Activated CD4-positive, alpha-beta T cell treated with anti-CD3 and anti-CD28 coated beads for 48 hours (primary cell): ENCODE measurements around the gene ALX4.
A peak's percentile ranks its signal among the peaks of the same experiment; 100 is the strongest.

Experiments used
- DNase-seq: peaks from one replicate; pipeline ENCODE4 v3.0.0-alpha.2; 2020

The ALX4 gene

DNA sequence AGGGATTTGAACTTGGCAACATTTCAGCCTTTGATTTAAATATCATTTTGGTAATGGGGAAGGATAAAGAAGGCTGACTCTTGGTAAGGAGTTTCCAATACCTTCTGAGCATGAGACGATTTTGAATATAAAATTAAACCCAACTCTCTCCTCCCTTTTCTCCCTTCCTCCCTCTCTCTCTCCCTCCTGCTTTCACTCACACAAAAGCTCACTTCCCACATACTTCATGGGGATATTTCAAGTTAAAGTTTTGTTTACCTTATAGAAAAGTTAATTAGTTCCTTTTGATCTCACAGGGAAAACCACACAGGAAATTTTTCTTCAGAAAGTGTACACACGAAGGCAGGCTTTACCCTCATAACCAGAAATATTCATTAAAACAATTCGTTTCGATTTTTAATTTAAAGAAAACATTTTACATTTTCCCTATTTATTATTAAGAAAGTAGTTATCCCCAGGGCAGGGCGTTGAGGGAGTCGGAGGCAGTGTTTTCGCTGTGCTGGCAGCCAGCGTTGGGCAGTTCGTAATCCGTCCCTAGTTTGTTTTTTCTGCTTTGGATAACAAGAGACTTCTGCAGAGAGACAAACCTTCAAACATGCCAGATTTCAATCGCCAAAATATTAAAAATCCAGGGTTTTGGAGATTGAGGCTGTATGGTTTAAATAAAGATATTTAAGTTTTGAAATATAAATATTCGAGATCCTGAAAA, 25.3 kb upstream of the ALX4 start:
- no peak for DNase-seq

DNA sequence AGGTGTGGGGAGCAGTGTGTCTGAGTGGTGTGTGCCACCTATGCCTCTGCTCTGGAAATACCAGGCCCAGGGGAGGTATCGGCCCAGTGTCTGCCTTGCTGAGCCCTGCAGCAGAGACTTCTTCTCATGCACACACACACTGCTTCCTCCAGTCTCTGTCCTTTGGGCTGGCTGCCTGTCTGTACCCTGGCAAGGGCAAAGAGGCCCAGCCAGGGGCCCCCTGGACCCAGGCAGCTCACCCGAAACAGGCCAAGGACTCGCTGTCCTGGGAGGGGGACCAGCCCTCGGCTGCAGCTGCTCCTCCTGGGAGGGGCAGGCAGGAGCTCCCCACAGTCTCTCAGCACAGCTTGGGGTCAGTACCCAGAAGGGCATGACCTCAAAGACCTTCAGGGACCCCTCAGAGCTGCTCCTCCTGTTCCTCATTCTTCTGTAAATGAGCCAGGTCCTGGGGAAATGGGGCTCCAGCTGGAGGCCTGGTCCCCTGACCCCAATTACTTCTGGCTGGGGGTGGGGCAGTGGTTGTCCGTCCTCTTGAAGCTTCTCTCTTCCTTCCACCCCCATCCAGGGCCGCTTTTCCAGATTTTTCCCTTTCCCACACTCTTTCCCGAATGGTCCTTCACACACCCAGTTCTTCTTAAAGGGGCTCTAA, 24.5 kb upstream of the ALX4 start:
- no peak for DNase-seq

DNA sequence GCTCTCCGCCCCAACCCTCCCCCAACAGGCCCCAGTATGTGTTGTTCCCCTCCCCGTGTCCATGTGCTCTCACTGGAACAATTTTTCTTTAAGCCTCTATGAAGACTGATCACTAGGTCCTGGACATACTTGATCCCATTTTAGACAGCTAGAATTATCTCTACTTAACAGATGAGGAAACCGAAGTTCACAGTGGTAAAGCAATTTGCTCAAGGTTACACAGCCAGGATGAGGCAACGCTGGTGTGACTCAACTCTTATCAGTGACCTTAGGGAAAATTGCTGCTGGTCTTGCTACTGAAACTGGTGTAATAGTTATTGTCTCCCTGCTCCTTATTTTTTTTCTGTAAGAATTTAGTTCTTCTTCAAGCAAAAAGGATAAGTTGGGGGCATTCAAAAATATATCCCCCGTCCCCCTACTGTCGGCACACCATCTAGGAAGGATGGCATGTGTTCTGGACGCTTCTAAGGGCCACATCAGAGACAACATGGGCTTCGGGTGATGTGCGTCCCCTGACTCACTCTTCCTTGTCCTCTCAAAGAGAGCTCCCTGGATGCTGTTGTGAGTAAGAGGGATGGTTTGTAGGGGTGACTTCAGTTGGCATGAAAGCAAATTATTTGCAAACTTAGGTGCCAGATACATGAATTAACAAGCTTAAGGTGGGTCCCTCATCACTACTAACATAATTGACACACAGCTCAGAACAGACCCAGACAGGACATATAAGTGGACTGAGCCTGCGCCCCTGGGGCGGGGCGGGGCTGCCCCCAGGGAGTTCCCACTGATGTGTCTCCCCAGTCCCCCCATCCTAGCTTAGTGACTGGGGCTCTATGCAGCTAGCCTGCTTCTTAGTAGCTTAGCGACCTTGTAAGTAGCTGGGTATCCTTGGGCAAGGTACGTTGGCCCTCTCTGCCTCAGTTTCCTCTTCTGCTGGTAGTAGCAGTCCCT, 23.6 kb upstream of the ALX4 start:
- DNase-seq = no peak

DNA sequence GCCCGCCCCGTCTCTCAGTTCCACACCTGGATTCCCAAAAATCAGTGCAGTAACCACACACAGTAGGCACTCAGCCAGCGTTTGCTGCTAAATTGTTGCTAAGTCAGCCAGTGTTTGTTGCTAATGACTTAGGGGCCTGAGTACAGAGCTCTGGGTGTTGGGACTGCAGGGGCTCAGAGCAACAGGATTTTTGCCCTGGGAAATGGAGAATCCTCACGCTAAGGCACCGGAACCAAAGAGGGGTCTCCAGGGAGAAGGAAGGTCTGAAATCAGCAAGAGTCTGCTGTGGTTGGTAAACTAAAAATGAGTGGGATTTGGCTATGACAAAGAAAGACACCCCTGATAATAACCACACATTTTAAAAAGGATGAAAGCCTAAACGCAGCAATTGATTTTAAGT, 22.7 kb upstream of the ALX4 start:
- no peak for DNase-seq

DNA sequence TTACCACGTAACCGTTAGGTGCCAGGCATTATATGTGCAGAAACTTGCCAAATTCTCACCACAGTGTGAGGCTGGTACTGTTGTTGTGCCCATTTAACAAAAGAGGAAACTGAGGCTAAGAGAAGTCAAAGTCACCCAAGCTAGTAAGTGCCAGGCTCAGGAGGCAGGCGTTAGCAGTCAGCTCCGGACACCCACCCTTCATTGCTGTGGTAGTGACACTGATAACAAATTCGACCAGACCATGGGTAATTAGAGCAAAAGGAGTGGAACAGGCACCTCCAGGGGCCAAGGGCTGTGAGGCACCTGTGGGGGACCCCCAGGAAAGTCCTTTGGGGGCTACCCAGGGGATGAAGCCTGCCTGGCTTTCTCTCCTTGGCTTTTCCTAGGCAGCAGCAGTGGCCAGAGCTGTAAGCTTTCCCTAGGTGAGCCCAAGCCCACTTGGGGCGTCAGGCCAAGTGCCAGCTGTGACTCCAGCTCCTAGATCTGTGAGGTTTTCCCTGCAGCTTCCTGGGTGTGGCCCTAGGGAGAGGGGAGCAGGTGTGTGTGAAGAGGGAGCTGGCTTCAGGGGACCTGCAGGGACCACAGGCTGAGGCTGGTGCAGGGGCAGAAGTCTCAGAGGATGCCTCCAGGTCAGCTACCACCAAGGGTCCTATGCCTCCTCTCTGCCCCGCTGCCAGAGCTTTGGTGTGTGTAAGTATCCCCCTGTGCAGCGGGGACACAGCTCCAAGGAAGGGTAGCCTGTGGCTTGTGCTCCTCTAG, 19.7 kb upstream of the ALX4 start:
- no peak for DNase-seq

DNA sequence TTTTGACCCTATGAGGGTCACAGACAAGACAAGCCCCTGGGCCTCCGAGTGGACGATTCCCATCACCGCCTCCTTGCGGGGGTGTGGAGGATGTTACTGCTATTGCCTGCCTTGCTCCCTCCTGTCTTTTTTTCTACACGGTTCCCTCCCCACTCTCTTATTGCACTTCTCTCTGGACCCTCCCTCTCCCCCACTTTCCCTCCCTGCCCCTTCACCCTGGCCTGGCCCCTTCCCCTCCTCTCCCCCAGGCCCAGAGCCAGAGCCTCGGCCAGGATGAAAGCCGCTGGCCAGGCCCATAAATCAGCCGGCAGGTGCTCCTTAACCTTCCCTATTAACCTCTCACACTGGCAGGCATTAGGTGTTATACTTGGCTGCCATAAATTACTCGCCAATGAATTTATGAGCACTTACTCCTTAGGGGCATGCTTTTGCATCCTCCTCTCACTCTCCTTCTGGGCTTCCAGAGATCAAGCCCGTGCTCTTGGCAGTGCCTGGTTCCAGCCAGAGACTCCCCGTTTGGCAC, 18.3 kb upstream of the ALX4 start:
- no peak for DNase-seq

DNA sequence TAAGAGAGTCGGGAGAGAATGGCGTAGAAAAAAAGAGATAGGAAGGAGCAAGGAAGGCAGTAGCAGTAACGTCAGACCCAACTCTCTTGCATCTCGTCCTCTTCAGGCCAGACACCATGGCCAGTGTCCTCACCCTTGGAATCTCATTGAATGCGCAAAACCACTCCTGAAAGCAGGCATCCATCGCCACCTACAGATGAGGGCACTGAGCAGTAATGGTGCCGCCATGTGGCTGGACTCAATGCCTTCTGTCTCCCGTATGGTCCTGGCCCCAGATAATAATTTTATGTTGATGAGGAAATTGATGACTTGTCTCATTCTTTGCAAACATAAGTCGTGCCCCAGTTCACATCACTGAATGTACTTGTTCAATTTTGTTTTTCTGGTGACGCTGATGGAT, 17.8 kb upstream of the ALX4 start:
- DNase-seq = no peak

DNA sequence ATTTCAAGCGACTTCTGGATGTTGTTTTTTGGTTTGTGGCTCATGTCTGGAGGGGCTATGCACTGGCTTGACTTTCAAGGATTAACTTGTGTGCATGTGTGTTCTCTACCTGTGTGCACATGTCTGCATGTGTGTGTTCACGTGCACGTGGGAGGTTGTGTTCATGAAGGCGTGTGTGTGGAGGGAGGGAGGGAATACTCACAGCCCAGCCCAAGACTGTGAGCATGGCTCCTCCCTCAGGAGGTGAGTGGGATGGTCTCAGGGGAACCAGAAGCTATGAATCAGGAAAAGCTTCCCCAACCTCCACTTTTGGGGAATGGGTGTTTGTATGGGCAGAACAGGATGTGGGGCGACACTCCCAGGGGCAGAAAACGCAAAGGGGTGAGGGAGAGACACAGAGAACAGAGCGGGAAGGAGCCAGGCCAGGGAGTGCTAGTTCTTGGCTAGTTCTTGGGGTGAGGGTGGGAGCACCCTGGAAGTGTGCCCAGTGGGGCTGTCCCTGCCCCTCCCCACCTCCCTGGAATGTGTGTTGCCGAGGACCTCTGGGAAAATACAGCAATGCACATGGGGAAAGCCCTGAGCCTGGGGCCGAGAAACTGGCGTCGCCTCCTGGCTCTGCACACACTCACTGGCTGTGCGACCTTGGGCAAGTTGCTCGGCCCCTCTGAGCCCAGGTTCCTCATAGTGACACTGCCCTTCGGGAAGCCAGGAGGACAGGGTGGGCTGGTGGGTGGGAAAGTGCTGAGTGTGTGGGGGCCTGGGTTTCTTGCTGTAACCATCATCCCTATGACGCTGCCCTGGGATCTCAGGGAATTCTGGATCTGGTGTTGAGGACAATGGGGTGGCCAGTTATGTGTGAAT, 16.9 kb upstream of the ALX4 start:
- DNase-seq = no peak

DNA sequence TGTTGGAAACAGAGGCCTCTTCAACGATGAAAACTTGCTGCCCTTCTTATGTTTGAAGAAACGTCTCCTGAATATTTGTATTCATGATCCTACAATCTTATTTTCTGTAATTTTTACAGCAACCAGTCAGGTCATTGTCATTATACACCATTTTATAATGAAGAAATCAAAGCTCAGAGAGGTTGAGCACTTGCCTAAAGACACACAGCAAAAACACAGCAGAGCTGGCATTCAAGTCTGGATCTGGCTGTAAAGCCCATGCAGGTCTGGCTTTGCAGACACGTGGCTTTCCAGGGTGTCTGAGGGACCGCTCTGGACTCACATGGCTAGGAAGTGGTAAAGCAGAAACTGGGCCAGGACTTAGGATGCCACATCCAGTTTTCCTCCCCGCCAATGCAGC, 15.8 kb upstream of the ALX4 start:
- no peak for DNase-seq

DNA sequence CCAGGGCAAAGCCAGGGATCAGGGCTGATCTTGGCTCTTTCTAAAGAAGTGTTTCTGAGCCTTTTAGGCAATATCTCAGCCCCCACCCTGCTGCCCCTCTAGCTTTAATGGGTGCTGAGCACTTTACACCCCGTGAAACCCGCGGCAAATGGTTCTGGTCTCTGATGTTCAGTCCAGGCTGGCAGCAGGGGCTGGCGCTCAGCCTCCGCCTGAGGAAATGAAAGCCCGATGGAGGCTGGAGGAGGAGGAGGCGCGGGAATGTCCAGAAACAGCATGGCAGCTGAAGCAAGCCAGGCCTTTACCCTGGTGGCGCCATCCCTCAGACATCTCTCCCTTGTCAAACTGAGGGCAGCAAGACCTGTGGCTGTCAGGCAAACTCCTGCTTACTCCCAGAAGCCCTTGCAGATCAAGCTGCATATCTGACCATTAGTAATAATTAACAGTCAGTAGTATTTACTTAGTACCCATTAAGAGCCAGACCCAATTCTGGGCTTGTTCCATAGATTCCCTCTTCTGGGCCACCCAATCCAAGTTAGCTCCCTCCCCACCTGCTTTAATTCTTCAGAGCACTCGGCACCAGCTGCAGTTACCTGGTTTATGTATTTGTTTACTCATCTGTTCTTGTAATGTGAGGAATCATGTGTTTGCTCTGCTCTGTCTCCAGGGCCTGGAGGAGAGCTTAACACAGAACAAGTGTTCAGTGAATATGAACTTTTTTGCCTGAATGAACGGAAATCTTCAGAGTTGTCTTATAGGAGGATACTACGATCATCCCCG, 15.0 kb upstream of the ALX4 start:
- DNase-seq = no peak

DNA sequence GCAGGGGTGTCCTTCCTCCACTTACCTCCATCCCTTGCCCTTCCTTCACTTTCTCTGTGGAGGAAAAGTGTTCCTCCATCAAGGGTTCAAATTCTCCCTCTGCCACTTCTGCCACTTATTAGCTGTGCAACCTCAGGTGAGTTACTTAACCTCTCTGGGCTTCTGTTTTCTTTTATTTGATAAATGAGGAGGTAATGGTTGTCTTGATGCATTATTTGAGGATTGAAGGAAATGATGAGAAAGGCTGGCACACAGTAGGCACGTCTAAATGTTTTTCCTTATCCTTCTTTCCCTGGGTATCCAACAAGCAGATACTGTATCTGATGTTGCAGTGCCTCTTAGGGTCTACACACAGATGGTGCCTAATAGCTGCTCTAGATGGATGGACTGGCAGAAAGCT, 14.3 kb upstream of the ALX4 start:
- no peak for DNase-seq

DNA sequence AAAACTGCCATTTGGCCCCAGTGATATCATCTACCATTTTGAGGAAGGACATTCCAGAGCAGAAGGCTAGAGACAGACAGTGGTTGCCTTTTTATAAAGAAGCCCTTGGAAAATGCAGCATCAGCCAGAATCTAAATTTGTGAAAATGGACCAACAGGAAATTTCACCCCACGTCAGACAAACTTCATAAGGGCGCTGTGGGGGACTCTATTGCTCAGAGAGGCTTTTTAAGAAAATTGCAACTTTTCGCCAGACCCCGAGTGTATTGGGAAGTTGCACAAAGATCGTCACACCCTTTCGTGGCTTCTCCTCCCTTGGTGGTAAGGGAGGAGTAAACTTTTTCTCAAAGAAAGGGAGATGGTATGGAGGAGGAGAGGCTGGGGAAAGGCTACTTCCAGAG, 12.3 kb upstream of the ALX4 start:
- no peak for DNase-seq

DNA sequence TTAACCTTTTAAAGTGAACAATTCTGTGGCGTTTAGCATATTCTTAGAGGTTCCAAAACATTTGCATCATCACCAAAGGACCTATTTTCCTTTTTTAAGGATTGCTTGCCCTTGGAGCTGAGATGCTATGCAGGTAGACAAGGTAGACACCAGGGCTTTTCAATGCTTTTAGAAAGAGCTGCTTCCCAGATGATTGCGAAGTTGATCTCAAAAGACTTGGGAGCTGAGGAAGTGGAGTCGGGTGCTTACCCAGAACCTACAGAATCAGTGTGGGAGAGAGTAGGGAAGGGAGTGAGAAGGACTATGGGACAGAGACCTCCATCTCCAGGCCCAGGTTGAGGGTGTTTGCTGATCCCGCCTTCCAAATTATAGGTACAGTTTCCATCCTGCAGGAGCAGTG, 11.1 kb upstream of the ALX4 start:
- DNase-seq = no peak

DNA sequence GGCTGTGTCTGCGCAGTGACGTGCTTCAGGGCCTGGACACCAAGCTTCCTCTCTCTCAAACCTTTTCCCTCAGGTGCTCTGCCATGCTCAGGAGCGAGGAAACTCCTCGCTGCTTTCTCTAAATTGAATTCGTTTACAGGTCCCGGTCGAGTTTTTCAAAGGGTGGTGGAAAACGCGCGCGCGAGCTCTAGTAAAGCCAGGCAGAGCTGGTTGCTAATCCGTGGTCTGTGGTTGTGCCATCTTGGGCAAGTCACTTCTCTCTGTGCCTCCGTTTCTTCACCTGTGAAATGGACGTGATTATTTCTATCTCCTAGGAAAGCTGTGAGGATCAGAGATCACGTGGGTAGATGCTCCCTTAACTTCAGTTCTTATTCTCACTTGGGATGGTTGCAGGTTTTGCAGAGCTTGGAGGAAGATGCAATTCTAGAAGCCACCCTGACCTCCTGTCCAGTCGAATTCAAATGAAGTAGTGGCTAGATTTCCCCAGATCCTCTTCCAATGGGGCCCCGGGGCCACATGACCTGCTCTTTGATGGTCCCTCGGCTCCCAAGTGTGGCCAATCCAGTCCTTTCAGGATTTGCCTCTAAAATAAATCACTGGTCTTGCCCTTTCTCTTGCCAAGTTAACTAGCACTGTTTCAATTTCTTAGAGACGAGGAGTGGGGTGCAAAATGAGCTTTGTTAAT, 10.5 kb upstream of the ALX4 start:
- DNase-seq = no peak

DNA sequence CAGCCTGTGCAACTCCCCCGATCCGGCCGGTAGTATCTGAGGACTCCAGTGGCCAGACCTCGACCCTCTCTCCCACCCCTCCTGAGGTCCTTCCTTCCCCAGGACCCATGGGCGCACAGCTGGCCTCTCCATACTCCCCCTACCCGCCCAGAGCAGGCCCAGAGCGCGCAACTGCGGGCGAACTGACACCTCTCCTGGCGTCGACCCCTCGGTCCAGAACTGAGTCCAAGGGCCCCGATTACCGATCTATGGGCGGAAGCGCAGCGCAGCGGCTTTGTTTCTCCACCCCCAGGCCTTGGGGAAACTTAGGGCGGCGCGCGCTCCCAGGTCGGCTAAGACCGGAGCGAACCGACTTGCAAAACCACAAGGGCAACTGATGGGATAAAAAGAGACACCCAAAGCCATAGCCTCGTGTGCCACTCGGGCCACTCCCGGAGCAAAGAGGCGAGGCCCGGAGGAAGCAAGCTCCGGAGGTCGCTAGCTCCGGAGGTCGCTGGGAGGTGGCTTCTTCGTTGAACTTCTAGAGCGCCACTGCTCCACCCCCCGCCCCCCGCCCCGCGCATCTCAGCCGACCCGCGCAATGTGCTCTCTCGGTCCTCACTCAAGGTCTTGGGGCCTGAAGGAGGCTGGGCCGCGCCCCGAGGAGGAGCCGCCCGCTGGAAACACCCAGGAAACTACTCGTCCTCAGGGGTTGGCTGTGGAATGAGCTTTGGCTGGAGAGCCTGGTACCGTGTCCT, 9.8 kb upstream of the ALX4 start:
- no peak for DNase-seq

DNA sequence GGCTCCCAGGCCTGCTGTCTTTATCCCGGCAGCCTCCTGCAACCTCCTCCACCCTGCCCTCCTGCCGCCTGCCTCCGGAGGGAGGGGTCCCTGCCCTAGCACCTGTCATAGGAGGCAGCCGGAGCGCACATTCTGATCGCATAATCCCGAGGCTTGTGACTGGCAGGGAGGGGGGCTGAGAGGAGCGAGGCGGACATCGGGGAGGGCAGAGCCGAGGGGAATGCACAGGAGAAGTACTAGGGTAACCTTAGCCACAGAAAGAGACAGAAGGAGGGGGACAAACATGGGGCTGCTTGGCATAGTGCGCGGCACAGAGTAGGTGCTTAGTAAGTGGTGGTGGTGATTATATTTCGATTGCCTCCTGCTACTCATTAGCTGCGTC, 9.2 kb upstream of the ALX4 start:
- no peak for DNase-seq

DNA sequence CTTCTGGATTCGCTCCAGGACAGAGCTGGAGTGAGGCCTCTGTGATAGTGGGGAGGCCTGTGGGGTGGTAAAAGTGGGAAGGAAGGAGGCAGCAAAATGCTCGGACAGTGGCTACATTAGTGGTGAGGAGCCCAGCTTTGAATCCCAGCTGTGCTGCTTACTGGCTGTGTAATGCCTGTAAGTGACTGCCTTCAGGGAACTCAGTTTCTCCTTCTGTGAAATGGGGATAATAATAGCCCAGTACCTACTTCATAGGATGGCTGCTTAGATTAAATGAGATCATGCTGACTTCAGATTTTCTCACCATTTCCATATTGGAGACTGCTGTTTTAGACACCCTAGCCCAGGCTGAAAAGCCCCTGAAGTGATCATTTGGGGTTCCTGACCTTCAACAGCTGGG, 8.4 kb upstream of the ALX4 start:
- no peak for DNase-seq

DNA sequence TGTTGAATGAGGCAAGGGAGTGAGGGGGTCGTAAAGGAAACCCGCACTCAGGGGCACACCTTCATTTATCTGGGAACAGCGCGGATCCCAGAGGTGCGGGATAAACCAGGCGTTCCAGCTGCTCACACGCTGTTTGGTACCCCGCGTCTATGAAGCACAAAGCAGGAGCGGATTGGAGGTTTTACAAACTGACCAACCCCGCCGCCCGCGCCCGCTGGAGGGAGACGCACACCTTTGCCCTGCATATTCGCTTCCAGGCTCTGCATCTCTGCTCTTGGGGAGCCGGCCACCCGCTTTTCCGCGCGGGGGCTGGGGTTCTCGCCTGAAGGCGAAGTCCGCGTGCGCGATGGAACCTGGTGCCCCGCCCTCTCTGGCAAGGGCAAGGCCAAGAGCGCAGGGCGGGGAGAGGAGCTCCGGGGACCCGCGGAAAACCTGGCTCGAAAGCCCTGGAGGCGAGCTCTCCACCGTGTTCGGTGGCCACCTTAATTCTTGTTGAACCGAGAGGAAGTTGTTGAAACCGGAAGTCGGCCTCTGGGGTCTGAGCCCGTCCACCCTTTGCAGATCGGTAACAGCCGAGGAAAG, 6.8 kb upstream of the ALX4 start:
- DNase-seq = peak; percentile 14

DNA sequence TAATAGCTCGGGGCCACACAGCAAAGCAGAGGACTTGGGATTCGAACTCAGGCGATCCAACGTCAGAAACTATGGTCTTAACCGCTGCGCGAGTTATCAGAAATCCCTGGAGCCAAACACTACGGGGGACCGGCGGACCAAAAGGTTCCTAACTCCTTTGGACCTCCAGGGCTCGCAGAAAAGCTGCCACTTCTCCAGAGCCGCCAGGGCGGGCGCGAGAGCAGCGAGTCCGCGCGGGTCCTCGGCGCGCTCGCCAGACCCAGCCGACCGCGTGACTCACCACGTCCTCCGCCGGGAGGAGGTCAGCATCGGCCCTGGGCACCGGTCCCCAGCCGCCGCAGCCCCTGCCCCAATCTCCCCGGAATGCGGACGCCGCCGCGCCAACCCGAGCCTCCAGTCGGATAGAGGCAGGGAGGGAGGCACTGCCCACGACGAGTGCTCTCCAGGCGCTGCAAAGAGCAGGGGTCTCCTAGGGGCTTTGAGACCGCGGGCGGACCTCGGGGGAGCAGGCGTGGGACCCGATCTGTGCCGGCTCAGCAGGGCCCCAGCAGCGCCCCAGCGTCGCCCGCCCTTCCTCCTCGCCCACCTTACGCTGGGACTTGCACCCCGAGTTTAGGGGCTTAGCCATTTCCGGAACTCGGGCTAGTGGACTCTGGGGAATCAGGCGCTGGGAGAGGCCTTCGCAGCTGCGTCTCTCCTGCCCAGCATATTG, 6.2 kb upstream of the ALX4 start:
- DNase-seq = no peak
